ENCODE results near the gene EXOC5.
"Not testable (repeated sequence)": the region's sequence is repeated elsewhere in the genome, so short reads cannot be mapped to it uniquely, and the experiment has no call there.

EXOC5 gene

GRCh38 chr14:57258221-57258620 lies 10.5 kb downstream of the EXOC5 start:
- not testable (repeated sequence) for DNase-seq

GRCh38 chr14:57254884-57255283 lies 13.8 kb downstream of the EXOC5 start:
- DNase-seq: no peak

GRCh38 chr14:57246933-57247657 lies 21.6 kb downstream of the EXOC5 start:
- DNase-seq: peak; percentile 50

DNA sequence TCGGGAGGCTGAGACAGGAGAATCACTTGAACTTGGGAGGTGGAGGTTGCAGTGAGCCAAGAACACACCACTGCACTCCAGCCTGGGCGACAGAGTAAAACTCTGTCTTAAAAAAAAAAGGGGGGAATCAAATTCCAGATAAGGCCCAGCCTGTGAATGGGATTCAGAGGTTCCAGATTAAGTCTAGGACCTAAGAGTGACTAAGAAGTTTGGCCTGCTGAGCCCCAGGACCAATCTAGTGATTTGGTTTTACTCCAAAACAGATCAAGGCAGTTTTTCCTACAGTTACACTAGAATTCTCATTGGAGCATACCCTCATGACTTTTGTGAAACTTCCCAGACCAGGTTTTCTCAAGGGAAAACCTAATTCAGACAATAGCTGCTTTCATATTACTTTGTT lies 22.8 kb downstream of the EXOC5 start:
- DNase-seq: peak; percentile 52

DNA sequence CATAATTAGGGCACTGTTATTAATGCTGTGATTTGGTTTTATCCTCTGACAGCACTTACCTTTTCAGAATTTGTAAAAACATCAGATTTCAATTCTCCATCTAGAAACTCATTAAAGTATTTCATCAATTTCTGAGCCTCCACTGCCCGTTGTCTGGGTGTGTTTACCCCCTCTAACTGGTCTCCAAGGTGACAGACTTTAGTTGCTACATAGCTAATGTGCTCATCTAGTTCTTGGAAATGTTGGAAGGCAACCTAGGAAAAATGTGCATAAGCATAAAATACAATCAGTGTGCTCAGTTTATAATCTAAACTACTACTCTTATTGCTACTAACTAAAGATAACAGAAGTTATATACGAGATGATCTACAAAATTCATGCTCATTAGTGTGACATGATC lies 24.6 kb downstream of the EXOC5 start:
- DNase-seq: no peak

DNA sequence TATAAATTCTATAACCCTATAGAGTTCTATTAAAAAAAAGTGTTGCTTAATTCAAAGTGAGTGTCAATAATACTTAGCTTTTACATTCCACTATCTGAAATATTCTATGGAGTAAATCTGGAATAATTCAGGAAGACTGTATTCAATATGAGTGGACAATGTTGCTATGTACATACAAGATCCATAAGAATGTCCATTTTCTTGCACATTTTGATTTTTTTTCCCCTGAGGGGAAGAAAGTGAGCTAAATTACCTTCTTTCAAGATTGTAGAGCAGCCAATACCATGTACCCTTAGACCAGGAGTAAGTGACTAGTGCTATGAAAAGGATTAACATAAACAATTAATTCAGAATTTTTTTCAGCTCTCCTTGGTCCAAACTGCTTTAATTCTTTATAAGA lies 25.4 kb downstream of the EXOC5 start:
- DNase-seq: no peak

DNA sequence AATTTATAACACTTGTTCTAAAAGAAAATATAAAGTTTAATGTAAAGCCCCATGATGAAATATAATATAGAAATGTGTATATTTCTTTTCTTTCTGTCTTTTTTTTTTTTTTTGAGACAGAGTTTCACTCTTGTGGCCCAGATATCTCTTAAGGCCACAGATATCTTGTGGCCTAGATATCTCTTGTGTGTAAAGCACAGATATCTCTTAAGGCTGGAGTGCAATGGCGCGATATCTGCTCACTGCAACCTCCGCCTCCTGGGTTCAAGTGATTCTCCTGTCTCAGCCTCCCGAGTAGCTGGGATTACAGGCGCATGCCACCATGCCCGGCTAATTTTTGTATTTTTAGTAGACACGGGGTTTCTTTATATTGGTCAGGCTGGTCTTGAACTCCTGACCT lies 28.6 kb downstream of the EXOC5 start:
- DNase-seq: not testable (repeated sequence)

DNA sequence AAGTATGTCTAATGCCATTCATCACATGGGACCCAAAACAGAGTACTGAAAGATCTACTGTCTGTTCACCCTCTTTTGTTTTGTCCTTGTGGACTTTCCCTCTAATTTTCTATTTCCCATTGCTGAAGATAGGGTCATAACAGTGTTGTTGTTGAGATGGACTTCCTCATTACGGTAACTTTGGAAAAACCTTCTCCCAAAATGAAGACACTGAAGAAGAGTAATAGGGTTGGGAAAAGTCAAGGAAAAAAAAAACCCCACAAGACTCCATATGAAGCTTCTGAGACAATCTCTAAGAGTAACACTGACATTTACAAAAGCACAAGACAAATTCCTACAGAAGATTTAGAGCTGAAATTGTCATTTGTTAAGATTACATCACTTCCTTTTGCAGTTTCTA lies 36.7 kb downstream of the EXOC5 start:
- DNase-seq: no peak

- not testable (repeated sequence) for DNase-seq
Measured at GRCh38 chr14:57228320-57228719, 40.4 kb downstream of the EXOC5 start.

DNA sequence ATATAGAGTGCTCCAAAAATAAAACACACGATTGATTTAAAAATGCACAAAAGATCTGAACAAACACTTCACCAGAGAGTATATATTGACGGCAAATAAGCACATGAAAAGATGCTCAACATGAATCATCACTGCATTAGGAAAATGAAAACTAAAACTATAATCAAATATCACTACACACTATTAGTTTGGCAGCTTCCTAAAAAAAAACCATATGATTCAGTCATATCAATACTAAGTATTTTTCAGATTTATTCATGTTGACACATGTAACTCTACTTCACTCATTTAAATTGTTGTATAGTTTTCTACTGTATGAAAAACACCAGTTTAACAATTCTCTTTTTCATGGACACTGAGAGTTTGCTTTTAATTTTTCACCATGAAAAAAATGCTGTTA lies 41.6 kb downstream of the EXOC5 start:
- no peak for DNase-seq

GRCh38 chr14:57221931-57222330 lies 46.8 kb downstream of the EXOC5 start:
- DNase-seq: no peak

GRCh38 chr14:57212919-57213318 lies 55.8 kb downstream of the EXOC5 start:
- no peak for DNase-seq

GRCh38 chr14:57209561-57209960 lies 59.1 kb downstream of the EXOC5 start:
- DNase-seq: peak; percentile 72

GRCh38 chr14:57205938-57206337 lies 62.8 kb downstream of the EXOC5 start:
- no peak for DNase-seq

DNA sequence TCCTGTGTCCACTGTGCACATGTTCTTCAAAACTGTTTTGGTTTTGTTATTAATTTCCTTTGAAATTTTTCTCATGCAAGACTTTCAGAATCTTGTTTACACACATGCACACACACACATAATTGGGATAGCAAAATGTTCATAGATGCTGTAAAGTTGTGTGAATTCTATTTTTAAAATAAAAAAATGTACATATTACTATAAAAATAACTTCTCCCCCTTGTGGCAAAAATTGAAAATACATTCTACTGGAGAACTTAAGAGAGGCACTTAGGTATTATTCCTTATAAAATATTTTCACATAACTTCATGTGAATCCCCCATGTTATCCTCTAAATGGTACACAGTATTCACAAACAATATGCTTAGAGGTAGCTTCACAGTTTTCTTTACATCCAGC lies 66.0 kb downstream of the EXOC5 start:
- not testable (repeated sequence) for DNase-seq

DNA sequence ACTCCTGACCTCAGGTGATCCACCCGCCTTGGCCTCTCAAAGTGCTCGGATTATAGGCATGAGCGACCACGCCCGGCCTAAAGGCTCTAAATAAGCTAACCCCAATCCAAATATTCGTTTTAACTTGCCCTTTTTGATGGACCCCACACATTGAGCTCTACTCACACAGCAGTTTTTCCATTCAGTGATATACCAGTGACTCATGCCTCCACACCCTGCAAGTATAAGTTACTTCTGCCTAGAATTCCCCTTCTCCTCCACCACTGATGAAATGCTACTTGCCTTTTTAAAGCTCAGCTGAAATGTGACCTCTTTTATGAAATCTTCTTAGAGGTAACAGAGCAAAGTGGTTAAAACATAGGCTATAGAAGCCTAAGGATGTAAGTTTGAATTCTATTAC lies 68.8 kb downstream of the EXOC5 start:
- peak; percentile 30 for DNase-seq

DNA sequence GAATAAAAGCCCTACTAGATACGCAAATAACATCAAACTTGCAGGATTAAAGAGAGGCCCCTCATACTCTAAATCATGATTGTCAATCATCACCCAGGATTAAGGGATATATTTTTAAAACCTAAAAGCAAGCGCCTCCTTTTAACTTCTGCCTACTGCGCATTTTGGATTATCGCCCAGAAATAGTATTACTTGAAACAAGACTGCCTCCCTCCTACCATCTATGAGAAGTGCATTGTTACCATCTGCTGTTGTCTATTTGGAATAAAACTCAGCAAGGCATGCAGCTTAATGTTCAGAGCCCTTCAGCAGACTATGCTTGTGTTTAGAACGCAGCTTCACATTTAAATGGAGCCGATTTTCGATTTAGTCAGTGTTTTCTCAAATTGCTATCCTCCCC lies 79.6 kb downstream of the EXOC5 start:
- no peak for DNase-seq

- peak; percentile 11 for DNase-seq
Measured at GRCh38 chr14:57182760-57183503, 85.8 kb downstream of the EXOC5 start.

DNA sequence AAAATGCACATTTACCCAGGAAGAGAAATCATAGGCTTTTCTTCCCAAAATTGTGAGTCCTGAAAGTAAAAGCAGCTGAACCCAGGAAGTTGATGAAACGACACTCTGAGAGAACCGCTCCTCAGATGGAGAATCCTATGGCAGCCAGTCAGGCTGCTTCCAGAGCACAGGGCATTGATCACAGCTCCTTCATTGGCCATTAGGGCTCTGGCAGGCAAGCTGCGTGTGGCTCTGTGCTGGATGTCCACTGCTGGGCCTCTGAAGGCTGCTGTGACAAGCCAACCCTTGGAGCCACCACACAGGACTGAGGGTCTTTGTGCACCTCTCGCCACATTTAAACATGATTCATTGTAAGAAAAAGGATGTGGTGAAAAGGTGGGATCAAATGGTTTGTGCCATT lies 89.4 kb downstream of the EXOC5 start:
- no peak for DNase-seq

GRCh38 chr14:57174466-57174865 lies 94.2 kb downstream of the EXOC5 start:
- DNase-seq: no peak

DNA sequence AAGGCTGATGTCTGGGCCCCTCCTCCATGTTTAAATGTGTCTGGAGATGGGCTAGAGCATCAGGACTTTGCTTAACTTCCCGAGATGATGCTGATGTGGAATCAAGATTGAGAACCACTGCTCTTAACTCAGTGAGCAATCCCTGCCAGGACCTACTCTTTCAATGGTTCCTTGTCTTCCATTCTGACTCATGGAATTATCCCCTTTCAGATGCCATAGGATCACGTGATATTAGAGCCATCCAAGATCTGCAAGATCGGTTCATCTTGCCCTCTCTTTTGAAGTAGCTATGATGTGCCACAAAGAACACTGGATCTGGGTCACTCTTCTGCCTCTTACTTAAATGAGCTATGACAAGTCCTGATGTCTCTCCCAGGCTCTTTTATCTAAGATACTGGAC lies 96.8 kb downstream of the EXOC5 start:
- no peak for DNase-seq

DNA sequence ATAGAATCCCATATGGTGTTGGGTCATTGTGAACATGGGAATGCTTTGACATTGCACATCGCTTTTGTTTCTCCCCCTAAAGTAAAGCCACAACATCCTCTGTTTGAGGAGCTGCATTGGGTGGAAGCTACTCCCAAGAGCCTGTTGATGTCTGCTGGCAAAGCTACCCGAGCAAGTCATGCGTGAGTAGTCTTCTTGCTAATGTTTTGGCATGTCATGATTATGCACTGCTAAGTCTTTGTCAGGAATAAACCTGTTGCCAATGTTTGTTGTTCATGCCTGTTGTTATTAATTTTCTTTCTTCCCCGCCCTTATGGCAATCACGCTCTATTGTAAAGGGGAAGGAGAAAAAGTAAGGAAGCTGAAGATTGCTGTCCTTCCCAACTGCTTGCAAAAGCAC lies 97.3 kb downstream of the EXOC5 start:
- no peak for DNase-seq

- DNase-seq: no peak
Measured at GRCh38 chr14:57169901-57170300, 98.8 kb downstream of the EXOC5 start.

DNA sequence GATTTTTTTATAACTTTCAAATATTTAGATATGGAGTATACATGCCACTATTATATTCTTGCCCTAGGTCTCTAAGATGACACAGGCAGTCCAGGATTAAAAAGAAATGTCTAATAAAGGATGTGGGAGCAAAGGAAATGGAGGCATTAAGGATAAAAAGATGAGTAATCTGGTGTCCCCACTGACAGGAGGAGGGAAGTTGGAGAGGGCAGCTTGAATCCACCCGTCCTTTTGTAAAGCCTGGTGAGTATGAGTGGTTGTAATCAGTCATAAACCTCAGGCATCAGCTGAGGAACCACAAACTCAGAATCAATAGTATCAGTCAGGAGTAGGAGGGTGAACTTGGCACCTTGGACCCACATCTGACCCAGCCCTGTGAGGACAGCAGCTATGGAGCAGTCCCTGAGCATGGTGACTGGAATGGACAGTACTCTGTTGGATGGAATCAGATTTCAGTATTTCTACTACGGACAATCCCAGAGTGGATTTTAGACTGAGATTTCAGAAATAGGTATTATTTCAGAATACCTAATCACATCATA lies 100.5 kb downstream of the EXOC5 start:
- no peak for DNase-seq
